HepG2 (cell line): ENCODE data around the gene PFN1. TPM values are rescaled to one million over a fixed set of nuclear protein-coding genes. Genes with fewer than 3 reads are reported as not detected.

ENCODE experiments used
- ARID2 ChIP-seq: sonication (generic); formaldehyde crosslinking; IDR thresholded peaks from 2 replicates; pipeline ENCODE4 v1.8.1; 2022; ENCODE audit warnings: mild to moderate bottlenecking, missing genetic modification reagents, borderline replicate concordance
- CENPT ChIP-seq: sonication (generic); formaldehyde crosslinking; IDR thresholded peaks from 2 replicates; pipeline ENCODE4 v1.8.0; 2022; ENCODE audit warnings: low read depth, mild to moderate bottlenecking, moderate library complexity, missing genetic modification reagents
- DNMT3B ChIP-seq: conservative IDR thresholded peaks from 2 replicates; pipeline ENCODE4 v1.6.1; 2016; ENCODE audit warnings: missing biosample characterization, control low read depth
- FOXM1 ChIP-seq: sonication (generic); formaldehyde crosslinking; IDR thresholded peaks from 2 replicates; pipeline ENCODE4 v1.5.0; 2020; ENCODE audit warnings: missing genetic modification reagents
- JARID2 ChIP-seq: sonication (generic); formaldehyde crosslinking; IDR thresholded peaks from 2 replicates; pipeline ENCODE4 v1.8.1; 2023; ENCODE audit warnings: missing genetic modification reagents, inconsistent platforms; ENCODE audit not compliant: insufficient replicate concordance
- MLX ChIP-seq: IDR thresholded peaks from 2 replicates; pipeline ENCODE4 v1.6.1; 2016
- NPAS2 ChIP-seq: sonication (generic); formaldehyde crosslinking; IDR thresholded peaks from 2 replicates; pipeline ENCODE4 v1.8.0; 2022; ENCODE audit warnings: mild to moderate bottlenecking, missing genetic modification reagents, borderline replicate concordance
- NRL ChIP-seq: sonication (generic); formaldehyde crosslinking; IDR thresholded peaks from 2 replicates; pipeline ENCODE4 v1.5.0; 2020; ENCODE audit warnings: missing genetic modification reagents, mild to moderate bottlenecking, moderate library complexity, borderline replicate concordance
- POGZ ChIP-seq: sonication (generic); formaldehyde crosslinking; IDR thresholded peaks from 2 replicates; pipeline ENCODE4 v1.4.0; 2020; ENCODE audit warnings: mild to moderate bottlenecking, missing genetic modification reagents
- REXO4 ChIP-seq: sonication (generic); formaldehyde crosslinking; IDR thresholded peaks from 2 replicates; pipeline ENCODE4 v1.8.0; 2022; ENCODE audit warnings: missing genetic modification reagents, mild to moderate bottlenecking, borderline replicate concordance
- TBX3 ChIP-seq: fragments of 450-650 bp; IDR thresholded peaks from 2 replicates; pipeline ENCODE4 v1.6.1; 2017; ENCODE audit warnings: antibody characterized with exemption, mild to moderate bottlenecking, inconsistent platforms, borderline replicate concordance
- TRAFD1 ChIP-seq: sonication (generic); formaldehyde crosslinking; IDR thresholded peaks from 2 replicates; pipeline ENCODE4 v1.5.1; 2020; ENCODE audit warnings: missing genetic modification reagents, mild to moderate bottlenecking, borderline replicate concordance
- ZBTB38 ChIP-seq: sonication (generic); formaldehyde crosslinking; IDR thresholded peaks from 2 replicates; pipeline ENCODE4 v1.5.1; 2020; ENCODE audit warnings: mild to moderate bottlenecking, missing genetic modification reagents
- ZFP36L2 ChIP-seq: sonication (generic); formaldehyde crosslinking; IDR thresholded peaks from 2 replicates; pipeline ENCODE4 v1.4.0; 2020; ENCODE audit warnings: missing genetic modification reagents
- ZNF24 ChIP-seq: fragments of 450-650 bp; IDR thresholded peaks from 2 replicates; pipeline ENCODE4 v1.6.1; 2017; ENCODE audit warnings: antibody characterized with exemption, mild to moderate bottlenecking
- ZNF335 ChIP-seq: sonication (generic); formaldehyde crosslinking; IDR thresholded peaks from 2 replicates; pipeline ENCODE4 v1.4.0; 2020; ENCODE audit warnings: missing genetic modification reagents
- ZNF460 ChIP-seq: sonication (generic); formaldehyde crosslinking; IDR thresholded peaks from 2 replicates; pipeline ENCODE4 v1.5.1; 2020; ENCODE audit warnings: missing genetic modification reagents, mild to moderate bottlenecking, borderline replicate concordance
- ZNF572 ChIP-seq: sonication (generic); formaldehyde crosslinking; IDR thresholded peaks from 2 replicates; pipeline ENCODE4 v1.5.1; 2020; ENCODE audit warnings: mild to moderate bottlenecking, missing genetic modification reagents
- ZNF773 ChIP-seq: sonication (generic); formaldehyde crosslinking; IDR thresholded peaks from 2 replicates; pipeline ENCODE4 v1.4.0; 2020; ENCODE audit warnings: missing genetic modification reagents, borderline replicate concordance
- ZNF775 ChIP-seq: sonication (generic); formaldehyde crosslinking; IDR thresholded peaks from 2 replicates; pipeline ENCODE4 v1.4.0; 2020; ENCODE audit warnings: missing genetic modification reagents, mild to moderate bottlenecking, moderate library complexity, borderline replicate concordance
- ZNF816 ChIP-seq: sonication (generic); formaldehyde crosslinking; IDR thresholded peaks from 2 replicates; pipeline ENCODE4 v1.8.0; 2022; ENCODE audit warnings: missing genetic modification reagents, mild to moderate bottlenecking, borderline replicate concordance
- polyA plus RNA-seq, 8 experiments: library from polyadenylated mRNA; depleted of rRNA in 3 of 8; stranded (reverse) in 7 of 8; unstranded in 1 of 8; fragments of >200 nt; fragmentation: Illumina TruSeq in 4 of 8; extraction: Trizol in 4 of 8; gene quantifications; 2 replicates each; pipeline versions ENCODE4 v1.2.1 to v1.2.3, GENCODE V29; 2011 to 2016; ENCODE audit warnings: low read depth in 4 of 8, missing spikeins in 1 of 8, mixed read lengths in 1 of 8; ENCODE audit not compliant: insufficient read depth in 1 of 8
- total RNA-seq, 5 experiments: library from RNA; depleted of rRNA; stranded (reverse); fragments of >200 nt; fragmentation: Illumina TruSeq; extraction: Trizol; gene quantifications; 2 replicates each; pipeline ENCODE4 v1.2.3, GENCODE V29; 2016; ENCODE audit warnings: low read depth in 1 of 5
- TF ChIP-seq, protein P1 (sequence below): sonication (generic); formaldehyde crosslinking; IDR thresholded peaks from 2 replicates; pipeline ENCODE4 v1.4.0; 2020; ENCODE audit warnings: missing genetic modification reagents, mild to moderate bottlenecking, borderline replicate concordance
- TF ChIP-seq, protein P2 (sequence below): sonication (generic); formaldehyde crosslinking; IDR thresholded peaks from 2 replicates; pipeline ENCODE4 v1.8.0; 2022; ENCODE audit warnings: missing genetic modification reagents, mild to moderate bottlenecking, inconsistent platforms, borderline replicate concordance

The PFN1 gene
- total and polyA plus RNA-seq, 2 of the 13 experiments (the other 11 are each of a cell fraction or from before 2014, with no cell fraction given) = 494 to 613 TPM

DNA sequence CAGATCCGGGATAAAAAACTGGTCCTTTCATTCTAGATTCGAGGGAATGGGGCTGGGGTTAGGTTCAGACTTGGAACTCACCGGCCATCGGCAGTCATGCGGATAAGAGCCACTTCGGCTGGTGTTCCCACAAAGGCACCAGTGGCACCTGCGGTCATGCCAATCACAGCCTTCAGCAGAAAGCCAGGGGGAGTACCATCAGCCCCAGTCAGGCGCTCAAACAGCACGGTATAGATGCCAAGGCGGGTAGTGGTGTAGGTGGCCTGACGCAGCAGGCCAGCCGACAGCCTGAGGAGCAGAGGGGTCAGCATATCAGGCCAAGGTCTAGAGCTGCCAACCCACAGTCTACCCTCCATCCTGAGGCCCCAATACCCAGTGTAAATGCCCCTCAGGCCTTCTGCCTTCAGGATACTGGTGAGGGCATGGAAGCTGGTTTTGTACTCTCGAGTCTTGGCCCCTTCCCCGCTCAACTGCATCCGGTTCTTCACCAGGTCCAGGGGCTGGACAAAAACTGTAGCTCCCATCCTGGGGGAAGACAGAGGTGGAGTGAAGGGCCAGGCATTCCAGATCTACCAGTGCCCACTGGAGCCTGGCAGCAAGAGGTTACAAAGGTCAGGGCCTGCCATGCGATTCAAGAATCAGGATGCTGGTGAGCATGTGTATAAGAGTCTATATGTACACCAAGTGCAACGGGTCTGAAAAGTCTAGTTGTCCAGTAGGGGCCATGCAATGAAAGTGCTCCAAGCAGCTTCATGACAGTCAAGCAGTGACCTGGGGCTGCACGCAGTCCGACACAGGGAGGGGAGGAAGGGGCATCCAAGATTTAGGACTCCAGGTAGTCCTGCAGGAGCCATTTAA is 9.4 kb downstream of the PFN1 start (continued):
- TF ChIP-seq, protein P1, sequence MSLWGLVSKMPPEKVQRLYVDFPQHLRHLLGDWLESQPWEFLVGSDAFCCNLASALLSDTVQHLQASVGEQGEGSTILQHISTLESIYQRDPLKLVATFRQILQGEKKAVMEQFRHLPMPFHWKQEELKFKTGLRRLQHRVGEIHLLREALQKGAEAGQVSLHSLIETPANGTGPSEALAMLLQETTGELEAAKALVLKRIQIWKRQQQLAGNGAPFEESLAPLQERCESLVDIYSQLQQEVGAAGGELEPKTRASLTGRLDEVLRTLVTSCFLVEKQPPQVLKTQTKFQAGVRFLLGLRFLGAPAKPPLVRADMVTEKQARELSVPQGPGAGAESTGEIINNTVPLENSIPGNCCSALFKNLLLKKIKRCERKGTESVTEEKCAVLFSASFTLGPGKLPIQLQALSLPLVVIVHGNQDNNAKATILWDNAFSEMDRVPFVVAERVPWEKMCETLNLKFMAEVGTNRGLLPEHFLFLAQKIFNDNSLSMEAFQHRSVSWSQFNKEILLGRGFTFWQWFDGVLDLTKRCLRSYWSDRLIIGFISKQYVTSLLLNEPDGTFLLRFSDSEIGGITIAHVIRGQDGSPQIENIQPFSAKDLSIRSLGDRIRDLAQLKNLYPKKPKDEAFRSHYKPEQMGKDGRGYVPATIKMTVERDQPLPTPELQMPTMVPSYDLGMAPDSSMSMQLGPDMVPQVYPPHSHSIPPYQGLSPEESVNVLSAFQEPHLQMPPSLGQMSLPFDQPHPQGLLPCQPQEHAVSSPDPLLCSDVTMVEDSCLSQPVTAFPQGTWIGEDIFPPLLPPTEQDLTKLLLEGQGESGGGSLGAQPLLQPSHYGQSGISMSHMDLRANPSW (CRISPR knock-in tag) = no peak
- TF ChIP-seq TBX3 (no peak), DNMT3B (CRISPR knock-in tag) (0 out of 2 replicates have a peak, but pooled peaks have one; percentile 18), JARID2 (no peak), ZNF335 (no peak), ZNF24 (no peak), FOXM1 (no peak), ZNF775 (CRISPR knock-in tag) (no peak), ZNF572 (CRISPR knock-in tag) (0 out of 2 replicates have a peak, but pooled peaks have one; percentile 37), ZNF773 (CRISPR knock-in tag) (no peak), NPAS2 (CRISPR knock-in tag) (no peak), MLX (CRISPR knock-in tag) (no peak), TRAFD1 (no peak), ZBTB38 (CRISPR knock-in tag) (peak; percentile 79), ZFP36L2 (CRISPR knock-in tag) (no peak), ARID2 (CRISPR knock-in tag) (no peak), ZNF816 (CRISPR knock-in tag) (no peak), POGZ (no peak), REXO4 (CRISPR knock-in tag) (no peak), ZNF460 (CRISPR knock-in tag) (no peak), CENPT (CRISPR knock-in tag) (no peak), NRL (CRISPR knock-in tag) (no peak)
- TF ChIP-seq, protein P2, sequence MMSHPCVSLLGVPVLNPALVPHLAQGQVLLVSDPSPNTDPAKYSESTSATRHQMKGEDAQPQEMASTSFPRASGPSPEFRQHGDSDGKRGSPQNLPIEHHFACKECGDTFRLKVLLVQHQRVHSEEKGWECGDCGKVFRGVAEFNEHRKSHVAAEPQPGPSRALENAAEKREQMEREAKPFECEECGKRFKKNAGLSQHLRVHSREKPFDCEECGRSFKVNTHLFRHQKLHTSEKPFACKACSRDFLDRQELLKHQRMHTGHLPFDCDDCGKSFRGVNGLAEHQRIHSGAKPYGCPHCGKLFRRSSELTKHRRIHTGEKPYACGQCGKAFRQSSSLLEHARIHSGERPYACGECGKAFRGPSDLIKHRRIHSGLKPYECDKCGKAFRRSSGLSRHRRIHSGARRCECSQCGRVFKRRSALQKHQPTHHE (CRISPR knock-in tag) = no peak
